Mucosa of descending colon (tissue), 3 donors: Measurements from ENCODE around the gene ZNF609. TPM values are rescaled to one million over a fixed set of nuclear protein-coding genes. Genes with fewer than 3 reads are reported as not detected.
"Not testable (repeated sequence)": the region's sequence is repeated elsewhere in the genome, so short reads cannot be mapped to it uniquely, and the experiment has no call there.

ENCODE experiments used
- ATAC-seq: fragments of 200-7000 bp; cut with Tn5 transposase; one replicate; pipeline ENCODE4 v1.9.1; 2020; ENCODE audit warnings: mild to moderate bottlenecking, moderate library complexity
- DNase-seq, 3 donors: peaks; one replicate each; pipeline ENCODE4 v3.0.0-alpha.2; 2020
- H3K36me3 ChIP-seq: fragments of 200-600 bp; one replicate; pipeline ENCODE4 v1.8.0; 2021; ENCODE audit warnings: low read depth, mild to moderate bottlenecking
- H3K4me1 ChIP-seq: fragments of 200-600 bp; one replicate; pipeline ENCODE4 v1.8.0; 2021; ENCODE audit warnings: low read depth, mild to moderate bottlenecking
- H3K4me3 ChIP-seq: fragments of 200-600 bp; one replicate; pipeline ENCODE4 v1.8.0; 2021; ENCODE audit warnings: mild to moderate bottlenecking
- H3K9me3 ChIP-seq: fragments of 200-600 bp; one replicate; pipeline ENCODE4 v1.8.0; 2021; ENCODE audit warnings: mild to moderate bottlenecking
- CTCF ChIP-seq: fragments of 200-600 bp; IDR thresholded peaks from one replicate; pipeline ENCODE4 v1.8.0; 2022; ENCODE audit warnings: antibody characterized with exemption, mild to moderate bottlenecking
- intact Hi-C, 2 donors: fragments of 100-400 bp; cut with DNase I in 1 of 2; cut with micrococcal nuclease in 1 of 2; formaldehyde crosslinking; loops; one replicate each; pipeline versions ENCODE4 v1.11.0 to v1.11.1; 2022; cut with DNase I, micrococcal nuclease
- total RNA-seq, 3 donors: library from RNA; stranded (reverse); fragmentation: NEBNext Ultra II Directional in 2 of 3; extraction: Animal tissue kit (Norgen Biotek cat#: 25700) in 2 of 3; gene quantifications; one replicate each; pipeline versions ENCODE4 v1.2.1 to v1.2.4, GENCODE V29; 2021 to 2023
- donor health status: DM: no; HTN: no; CAD: no; lungs with moderate emphysema.
- donor health status: DM: no; HTN: no; CAD: no.
- donor health status: DM: no; HTN: yes; CAD: no.

The ZNF609 gene
- total RNA-seq, 3 donors from 2014 or later, result 25.4 to 49.2 (median 29.5) TPM

- H3K4me1 ChIP-seq, result peaks cover 40% of the 10 kb centered on the region
These were observed 183.3 kb downstream of the ZNF609 start for GRCh38 chr15:64643685-64644084.

GRCh38 chr15:64644811-64645210 is 184.4 kb downstream of the ZNF609 start:
- H3K36me3 ChIP-seq, DNase-seq, H3K4me3 ChIP-seq, intact Hi-C loops, H3K9me3 ChIP-seq, ATAC-seq: not testable (repeated sequence)
- H3K4me1 ChIP-seq, result peaks cover 33% of the 10 kb centered on the region

More at GRCh38 chr15:64643685-64644084, 183.3 kb downstream of the ZNF609 start:
- ATAC-seq (no peak), DNase-seq (no peak)
- intact Hi-C loops, result no loop called here
- no peaks in the 10 kb centered on the region for H3K9me3 ChIP-seq
- no peaks in the 10 kb centered on the region for H3K36me3 ChIP-seq
- no peak for TF ChIP-seq CTCF
- no peak overlapping the region for H3K4me3 ChIP-seq

- no peak overlapping the region for H3K4me3 ChIP-seq
- no peak for TF ChIP-seq CTCF
- DNase-seq, result no peak
- H3K9me3 ChIP-seq, result no peaks in the 10 kb centered on the region
- peaks cover 23% of the 10 kb centered on the region for H3K4me1 ChIP-seq
- intact Hi-C loops, result no loop called here
- ATAC-seq, result no peak
- H3K36me3 ChIP-seq, result no peaks in the 10 kb centered on the region
These were observed 185.6 kb downstream of the ZNF609 start for GRCh38 chr15:64645995-64646394.

GRCh38 chr15:64647367-64647766 is 187.0 kb downstream of the ZNF609 start:
- Histone ChIP-seq H3K9me3 (no peaks in the 10 kb centered on the region), H3K36me3 (no peaks in the 10 kb centered on the region), H3K4me3 (no peak overlapping the region), H3K4me1 (peaks cover 25% of the 10 kb centered on the region)
- no peak for TF ChIP-seq CTCF
- ATAC-seq (no peak), DNase-seq (no peak)
- intact Hi-C loops, result no loop called here

- Histone ChIP-seq H3K36me3 (no peaks in the 10 kb centered on the region), H3K4me1 (peaks cover 21% of the 10 kb centered on the region), H3K4me3 (no peak overlapping the region), H3K9me3 (no peaks in the 10 kb centered on the region)
- DNase-seq (no peak), ATAC-seq (no peak)
- TF ChIP-seq CTCF, result no peak
- intact Hi-C loops, result no loop called here
These were observed 190.2 kb downstream of the ZNF609 start for GRCh38 chr15:64650552-64650951.

GRCh38 chr15:64651601-64652191 is 191.3 kb downstream of the ZNF609 start:
- TF ChIP-seq CTCF, result no peak
- no peak for DNase-seq
- intact Hi-C loops, result no loop called here
- Histone ChIP-seq H3K36me3 (no peaks in the 10 kb centered on the region), H3K9me3 (no peaks in the 10 kb centered on the region), H3K4me3 (no peak overlapping the region), H3K4me1 (peaks cover 21% of the 10 kb centered on the region)
- ATAC-seq, result peak; percentile 91
